GF-D8 (cell line): ENCODE data around the gene SH3D19.
"Not testable (repeated sequence)": the region's sequence is repeated elsewhere in the genome, so short reads cannot be mapped to it uniquely, and the experiment has no call there.

Experiments
- DNase-seq: peaks from one replicate; lab custom pipeline; 2025; lab: John Stamatoyannopoulos, UW

The SH3D19 gene

DNA sequence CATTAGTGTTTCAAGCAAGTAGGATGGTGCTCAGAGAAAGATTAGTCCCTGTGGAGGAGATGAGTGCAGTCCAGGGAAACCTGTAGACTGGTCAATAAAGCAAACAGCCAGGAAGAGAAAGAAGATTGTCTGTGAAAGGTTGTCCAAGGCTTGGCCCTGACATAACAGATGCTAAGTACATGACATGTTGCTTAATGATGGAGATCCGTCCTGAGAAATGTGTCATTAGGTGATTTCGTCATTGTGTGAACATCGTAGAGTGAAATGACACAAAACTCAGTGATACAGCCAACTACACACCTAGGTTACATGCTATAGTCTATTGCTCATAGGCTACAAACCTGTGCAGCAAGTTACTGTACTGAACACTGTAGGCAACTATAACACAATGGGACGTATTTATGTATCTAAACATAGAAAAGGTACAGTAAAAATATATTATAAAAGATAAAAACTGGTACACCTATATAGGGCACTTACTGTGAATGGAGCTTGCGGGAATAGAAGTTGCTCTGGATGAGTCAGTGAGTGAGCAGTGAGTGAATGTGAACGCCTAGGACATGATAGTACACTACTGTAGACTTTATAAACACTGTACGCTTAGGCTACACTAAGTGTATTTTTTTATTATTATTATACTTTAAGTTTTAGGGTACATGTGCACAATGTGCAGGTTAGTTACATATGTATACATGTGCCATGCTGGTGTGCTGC is 57.4 kb downstream of the SH3D19 start:
- DNase-seq: no peak

DNA sequence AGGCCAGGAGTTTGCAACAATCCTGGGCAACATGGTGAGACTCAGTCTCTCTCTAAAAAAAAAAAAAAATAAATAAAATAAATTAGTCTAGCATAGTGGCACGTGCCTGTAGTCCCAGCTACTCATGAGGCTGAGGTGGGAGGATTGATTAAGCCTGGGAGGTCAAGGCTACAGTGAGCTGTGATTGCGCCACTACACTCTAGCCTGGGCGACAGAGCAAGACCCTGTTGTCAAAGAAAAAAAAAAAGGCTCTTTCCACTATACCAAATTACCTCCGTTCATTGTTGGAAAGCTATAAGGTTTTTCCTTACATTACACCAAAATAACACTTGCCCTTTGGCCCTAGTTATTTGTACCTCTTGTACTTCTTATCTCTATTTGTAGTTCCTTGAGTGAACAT is 58.3 kb downstream of the SH3D19 start:
- DNase-seq: no peak

DNA sequence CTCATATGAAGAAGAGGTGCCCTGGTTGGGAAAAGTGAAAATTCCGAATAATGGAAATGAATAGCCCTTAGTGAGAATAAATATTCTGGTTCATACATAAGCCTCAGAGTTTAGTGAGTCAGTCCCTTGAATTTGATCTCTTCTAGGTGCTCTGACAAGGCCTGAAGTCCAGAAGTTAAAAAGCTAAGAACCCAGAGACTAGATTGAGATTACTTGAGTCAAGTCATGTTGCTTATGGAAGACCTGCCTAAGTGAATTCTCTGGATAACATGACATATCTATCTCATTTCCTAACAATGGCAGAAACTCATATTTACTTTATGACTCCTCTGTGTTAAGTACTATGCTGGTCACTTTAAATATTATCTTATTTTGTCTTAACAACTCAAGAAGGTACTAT is 58.9 kb downstream of the SH3D19 start:
- DNase-seq: no peak

DNA sequence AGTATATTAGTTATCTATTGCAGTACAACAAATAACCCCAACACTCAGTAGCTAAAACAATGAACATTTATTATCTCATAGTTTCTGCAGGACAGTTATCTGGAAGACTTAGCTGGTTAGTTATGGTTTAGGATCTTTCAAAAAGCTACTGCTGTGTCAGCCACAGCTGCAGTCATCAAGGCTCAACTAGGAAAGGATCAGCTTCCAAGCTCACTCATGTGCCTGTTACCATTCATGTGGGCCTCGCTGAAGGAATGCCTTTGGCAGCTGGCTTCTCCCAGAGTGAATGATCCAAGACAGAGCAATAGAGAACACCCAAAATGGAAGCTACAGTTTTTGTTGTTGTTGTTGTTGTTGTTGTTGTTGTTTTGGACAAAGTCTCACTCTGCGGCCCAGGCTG is 62.0 kb downstream of the SH3D19 start:
- no peak for DNase-seq

DNA sequence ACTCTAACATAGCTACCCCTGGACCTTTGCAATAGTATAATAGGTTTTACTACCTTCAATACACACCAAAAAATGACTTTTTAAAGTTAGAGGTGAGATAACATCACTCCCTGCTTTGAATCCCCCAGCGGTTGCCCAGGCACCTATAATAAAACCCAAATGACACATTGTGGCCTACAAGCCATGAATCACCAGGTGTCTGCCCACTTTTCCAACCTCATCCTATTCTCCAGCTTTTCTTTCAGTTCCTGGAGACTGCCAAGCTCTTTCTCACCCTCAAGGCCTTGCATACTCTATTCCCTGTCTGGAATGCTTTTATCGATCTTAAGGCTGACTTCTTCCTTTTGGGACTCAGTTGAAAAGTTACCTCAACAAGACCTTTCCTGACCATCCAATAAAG is 64.9 kb downstream of the SH3D19 start:
- DNase-seq: no peak

DNA sequence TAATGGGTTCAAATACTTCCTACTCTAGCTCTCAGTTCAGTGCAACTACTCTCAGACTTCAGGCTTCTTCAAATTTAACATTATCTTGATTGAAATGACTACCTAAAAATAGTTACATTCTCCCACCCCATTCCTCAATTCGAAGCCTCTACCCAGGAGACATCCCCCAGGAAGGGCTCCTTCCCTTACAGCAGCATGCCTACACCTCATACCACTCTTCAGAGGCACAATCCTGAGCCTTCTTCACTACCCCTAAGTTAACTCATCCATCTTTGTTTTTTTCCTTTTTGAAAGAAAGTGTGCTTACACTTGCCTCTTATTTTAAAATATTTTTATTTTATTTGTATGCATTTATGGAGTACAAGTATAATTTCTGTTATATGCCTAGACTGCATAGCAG is 65.7 kb downstream of the SH3D19 start:
- DNase-seq: no peak

DNA sequence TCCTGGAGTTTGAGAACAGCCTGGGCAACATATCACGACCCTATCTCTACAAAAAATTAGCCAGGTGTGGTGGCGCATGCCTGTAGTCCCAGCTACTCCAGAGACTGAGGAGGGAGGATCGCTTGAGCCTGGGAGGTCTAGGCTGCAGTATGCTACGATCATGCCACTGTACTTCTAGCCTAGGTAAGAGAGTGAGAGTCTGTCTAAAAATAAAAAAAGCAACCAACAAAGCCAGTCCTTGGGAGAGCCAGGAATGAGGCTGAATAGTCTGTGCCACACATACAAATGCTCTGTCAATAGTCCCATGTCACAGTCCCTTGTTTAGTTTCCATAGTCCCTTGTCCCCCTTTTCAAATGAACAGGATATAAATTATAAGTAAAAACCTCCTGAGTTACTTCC is 67.7 kb downstream of the SH3D19 start:
- no peak for DNase-seq

DNA sequence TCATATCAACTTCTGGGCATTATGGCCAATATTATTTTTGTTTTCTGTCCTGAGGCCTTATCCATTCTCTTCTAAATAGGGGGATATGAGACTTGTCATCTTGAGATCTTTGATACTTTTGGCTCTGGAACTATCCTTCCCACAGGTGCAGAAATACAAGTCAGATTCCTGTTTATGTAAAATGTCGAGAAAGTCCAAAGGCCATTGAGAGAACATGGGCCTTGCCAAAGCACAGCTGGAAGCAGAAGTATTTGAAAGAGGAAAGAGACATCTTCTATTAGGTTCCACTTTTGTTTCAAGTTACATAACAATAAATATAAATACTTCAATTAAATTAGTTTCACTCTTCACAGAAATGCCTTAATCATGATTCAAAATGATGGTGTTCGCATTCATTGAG is 69.3 kb downstream of the SH3D19 start:
- no peak for DNase-seq

DNA sequence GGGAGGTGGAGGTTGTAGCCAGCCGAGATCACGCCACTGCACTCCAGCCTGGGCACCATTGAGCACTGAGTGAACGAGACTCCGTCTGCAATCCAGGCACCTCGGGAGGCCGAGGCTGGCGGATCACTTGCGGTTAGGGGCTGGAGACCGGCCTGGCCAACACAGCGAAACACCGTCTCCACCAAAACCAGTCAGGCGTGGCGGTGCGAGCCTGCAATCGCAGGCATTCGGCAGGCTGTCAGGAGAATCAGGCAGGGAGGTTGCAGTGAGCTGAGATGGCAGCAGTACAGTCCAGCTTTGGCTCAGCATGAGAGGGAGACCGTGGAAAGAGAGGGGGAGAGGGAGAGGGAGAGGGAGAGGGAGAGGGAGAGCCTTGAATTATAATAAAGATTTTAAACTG is 69.7 kb downstream of the SH3D19 start:
- DNase-seq: not testable (repeated sequence)

DNA sequence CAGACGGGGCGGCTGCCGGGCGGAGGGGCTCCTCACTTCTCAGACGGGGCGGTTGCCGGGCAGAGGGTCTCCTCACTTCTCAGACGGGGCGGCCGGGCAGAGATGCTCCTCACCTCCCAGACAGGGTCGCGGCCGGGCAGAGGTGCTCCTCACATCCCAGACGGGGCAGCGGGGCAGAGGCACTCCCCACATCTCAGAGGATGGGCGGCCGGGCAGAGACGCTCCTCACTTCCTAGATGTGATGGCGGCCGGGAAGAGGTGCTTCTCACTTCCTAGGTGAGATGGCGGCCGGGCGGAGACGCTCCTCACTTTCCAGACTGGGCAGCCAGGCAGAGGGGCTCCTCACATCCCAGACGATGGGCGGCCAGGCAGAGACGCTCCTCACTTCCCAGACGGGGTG is 70.2 kb downstream of the SH3D19 start:
- not testable (repeated sequence) for DNase-seq

DNA sequence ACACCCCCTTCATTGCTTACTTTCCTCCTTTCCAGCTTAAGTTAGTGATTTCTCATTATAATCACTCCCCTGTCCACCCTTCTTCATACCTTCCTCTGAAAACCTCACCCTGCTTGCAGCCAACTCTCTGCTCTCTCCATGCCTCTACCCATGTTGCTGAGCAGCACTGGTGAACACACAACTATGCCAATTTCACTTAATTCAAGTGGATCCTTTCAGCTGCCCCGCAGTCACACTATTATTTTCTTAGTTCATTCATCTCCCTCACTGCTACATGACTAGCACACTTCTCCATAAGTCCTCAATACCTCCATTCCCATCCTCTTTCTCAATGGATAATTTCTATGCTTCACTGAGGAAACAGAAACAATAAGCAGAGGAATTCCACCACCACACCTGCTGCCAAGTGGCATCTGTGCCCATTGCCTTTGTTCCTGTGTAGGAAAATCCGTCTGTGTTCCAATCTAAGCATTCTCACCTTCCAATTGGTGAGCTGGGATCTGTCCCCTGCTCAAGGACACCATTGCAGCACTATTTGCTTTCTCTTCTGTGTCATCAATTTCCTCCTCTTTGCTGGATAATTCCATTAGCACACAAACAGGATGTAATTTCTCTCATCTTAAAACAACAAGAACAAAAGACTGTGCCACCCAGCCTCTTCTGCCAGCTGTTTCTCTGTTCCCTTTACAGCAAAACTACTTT is 73.7 kb downstream of the SH3D19 start:
- DNase-seq: no peak

DNA sequence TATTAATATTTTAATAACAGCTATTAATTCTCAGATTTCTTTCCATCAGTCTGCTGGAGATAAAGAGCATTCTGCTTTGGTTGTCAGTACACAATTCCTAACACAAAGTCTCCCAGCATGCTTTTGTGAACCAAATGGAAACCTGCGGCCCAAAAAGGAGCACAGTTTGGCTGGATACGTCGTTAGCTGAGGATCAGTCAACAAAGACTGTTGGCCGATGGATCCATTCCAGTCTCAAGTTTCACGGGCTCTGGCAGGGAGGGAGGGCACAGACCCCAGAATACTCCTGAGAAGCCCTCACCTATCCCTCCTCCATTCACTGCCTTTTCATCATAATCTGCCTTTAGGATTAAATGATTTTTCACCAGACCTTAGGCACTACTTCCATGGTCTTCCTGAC is 74.7 kb downstream of the SH3D19 start:
- DNase-seq: no peak

DNA sequence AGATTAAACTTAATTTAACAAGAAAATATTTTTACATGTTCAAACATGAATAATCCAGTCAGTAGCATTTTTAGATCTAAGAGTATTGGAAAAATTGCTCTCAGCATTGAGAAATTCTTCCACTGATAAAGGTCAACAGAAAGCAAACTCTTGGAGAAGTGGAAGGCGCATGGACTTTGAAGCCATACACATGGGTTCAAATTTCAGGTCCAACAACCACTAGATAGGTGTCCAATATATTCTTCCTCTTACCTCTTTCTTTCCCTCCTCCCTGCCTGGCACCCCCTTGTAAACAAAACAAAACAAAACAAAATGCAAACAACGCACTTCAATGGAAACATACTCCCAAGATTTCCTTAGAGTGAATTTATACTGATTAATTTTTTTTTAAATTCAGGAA is 76.9 kb downstream of the SH3D19 start:
- DNase-seq: no peak

DNA sequence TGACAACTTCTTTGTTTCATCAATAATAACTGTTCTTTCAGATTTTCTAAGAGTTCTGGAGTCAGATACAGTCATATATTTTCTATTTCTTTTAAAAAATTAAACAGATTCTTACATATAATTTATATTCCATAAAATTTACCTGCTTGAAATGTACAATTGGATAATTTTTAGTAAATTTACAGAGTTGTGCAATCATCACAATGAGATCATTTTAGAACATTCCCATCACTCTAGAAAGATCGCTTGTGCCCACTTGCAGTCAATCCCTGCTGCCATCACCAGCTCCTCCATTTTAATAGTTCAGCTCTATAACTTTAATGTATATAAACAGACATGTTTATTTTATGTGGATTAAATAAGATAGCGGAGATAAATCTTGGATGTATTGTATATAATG is 78.0 kb downstream of the SH3D19 start:
- no peak for DNase-seq

DNA sequence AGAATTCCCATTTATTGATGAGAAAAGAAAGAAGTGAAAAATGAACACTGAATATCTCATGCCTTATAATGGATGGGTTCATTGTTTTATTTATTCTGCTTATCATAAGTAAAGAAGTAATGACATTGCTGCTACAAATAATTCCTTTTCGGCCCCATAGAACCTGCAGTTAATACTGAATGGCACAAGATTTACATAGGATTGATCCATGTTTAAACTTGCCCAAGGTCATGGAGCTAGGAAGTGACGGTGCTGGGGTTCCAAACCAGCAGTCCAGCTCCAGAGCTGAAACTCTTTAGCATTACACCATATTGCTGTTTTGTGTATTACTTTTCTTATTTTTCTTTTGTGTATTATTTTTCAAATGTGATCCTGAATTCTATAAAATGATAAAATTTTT is 78.7 kb downstream of the SH3D19 start:
- DNase-seq: no peak

DNA sequence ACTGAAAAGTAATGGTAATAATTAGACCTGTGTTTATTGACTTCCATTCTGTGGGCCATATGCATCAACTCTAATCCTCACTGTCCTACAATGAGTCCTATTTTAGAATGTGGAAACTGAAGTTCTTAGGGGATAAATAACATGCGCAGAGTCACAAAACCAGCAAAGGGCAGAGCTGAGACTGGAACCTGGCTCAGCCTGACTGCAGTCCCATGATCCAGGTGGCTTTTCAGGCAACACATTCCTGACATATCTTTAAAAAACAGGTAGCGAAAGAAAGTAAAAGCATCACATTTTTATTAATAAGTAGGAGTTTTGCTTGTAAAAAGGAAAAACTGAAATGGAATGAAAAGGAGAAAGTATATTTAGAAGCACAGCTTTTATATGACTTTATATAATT is 83.1 kb downstream of the SH3D19 start:
- no peak for DNase-seq

DNA sequence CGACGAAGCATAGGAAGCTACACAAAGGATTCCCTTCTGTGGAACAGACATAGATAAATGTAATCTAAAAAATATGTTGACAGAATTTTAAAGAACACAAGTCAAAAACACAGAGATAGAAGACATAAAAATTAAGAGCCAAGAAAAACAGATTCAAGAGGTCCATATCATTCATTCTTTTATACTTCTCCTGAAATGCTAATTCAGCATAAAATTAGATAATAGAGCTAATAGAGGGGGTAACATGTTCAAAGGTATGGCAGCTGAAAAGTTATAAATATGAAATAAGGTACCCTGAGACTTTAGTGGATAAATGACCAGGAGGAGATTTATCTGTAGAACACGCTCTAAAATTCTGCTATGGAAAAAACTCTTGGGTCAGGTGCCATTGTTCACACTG is 85.8 kb downstream of the SH3D19 start:
- DNase-seq: no peak

DNA sequence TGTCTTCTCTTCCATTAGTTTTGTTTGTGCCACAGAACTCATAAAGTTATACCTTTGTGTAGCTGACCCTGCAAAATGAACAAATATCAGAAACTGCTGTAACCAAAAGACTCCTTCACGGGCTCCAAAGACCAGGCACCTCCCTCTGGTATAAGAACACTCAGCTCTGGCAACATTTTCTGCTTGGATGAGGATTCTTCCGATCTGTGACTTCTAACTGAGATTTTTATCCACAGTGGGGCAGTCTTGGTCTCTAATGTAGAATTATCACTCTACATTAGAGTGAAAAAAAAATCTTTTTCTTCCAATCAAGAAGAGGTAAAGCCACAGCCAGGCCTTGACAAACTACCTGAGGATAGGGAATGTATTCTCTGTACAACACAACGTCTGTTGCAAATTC is 86.9 kb downstream of the SH3D19 start:
- no peak for DNase-seq

DNA sequence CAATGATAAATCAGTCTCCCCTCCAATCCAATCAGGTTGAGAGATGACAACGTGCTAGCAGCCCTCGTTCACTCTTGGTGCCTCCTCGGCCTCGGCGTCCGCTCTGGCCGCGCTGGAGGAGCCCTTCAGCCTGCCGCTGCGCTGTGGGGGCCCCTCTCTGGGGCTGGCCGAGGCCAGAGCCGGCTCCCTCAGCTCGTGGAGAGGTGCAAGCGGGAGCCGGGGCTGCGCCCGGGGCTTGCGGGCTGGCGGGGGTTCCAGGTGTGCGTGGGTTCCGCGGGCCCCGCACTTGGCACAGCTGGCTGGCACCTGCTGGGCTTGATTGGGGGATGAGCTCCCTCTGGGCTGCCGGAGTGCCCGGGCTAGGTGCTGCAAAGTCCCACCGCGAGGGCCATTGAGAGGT is 89.4 kb downstream of the SH3D19 start:
- DNase-seq: no peak

DNA sequence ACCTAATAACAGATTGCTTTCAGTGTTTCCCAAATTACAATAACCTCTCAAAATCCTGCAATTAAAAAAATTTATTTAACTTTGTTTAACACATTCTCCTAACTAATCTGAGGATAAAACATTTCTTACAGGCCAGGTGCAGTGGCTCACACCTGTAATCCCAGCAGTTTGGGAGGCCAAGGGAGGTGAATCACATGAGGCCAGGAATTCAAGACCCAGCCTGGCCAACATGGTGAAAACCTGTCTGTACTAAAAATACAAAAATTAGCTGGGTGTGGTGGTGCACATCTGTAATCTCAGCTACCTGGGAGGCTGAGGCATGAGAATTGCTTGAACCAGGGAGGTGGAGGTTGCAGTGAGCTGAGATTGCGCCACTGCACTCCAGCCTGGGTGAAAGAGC is 90.0 kb downstream of the SH3D19 start:
- not testable (repeated sequence) for DNase-seq

DNA sequence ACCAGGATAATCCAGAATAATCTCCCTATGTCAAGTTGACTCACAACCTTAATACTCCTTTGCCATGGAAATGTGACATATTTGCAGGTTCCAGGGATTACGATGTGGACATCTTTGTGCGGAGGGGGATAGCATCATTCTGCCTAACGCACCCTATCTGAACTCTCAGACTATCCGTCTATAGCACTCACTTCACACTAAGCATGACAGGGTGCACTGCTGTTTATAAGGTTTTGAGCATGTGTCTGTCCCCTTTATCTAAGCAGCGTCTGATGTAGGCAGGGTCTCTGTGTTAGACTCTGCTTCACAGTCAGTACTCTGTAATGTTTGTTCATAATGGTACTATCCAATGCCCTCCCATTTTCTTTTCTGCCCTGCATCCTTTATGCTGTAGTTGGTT is 91.8 kb downstream of the SH3D19 start:
- no peak for DNase-seq

DNA sequence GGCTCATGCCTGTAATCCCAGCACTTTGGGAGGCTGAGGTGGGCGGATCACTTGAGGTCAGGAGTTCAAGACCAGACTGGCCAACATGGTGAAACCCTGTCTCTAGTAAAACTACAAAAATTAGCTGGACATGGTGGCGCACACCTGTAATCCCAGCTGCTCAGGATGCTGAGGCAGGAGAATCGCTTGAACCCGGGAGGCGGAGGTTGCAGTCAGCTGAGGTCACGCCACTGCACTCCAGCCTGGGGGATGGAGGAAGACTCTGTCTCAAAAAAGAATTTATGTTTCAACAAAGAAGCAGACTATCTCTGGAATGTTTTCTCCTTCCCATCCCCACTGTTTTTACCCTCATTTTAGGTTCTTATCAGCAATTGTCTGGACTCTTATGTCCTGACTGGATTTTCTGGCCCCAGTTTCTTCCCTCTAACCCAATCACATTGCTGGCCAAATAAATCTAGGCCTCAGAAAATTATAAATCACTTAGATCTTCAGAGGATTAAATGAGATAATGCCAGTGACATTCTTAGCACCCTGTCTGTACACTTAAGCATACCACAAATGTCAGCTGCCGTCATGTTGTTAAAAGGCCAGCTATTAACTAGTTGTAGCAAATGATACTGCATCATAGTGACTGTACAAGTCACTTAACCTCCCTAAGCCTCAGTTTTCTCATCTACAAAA is 93.3 kb downstream of the SH3D19 start:
- DNase-seq: no peak
